Measurements from ENCODE around the gene MOBP. TPM values are rescaled to one million over a fixed set of nuclear protein-coding genes. Genes with fewer than 3 reads are reported as not detected.
"Not testable (repeated sequence)": the region's sequence is repeated elsewhere in the genome, so short reads cannot be mapped to it uniquely, and the experiment has no call there.

MOBP gene, protein sequence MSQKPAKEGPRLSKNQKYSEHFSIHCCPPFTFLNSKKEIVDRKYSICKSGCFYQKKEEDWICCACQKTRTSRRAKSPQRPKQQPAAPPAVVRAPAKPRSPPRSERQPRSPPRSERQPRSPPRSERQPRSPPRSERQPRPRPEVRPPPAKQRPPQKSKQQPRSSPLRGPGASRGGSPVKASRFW
- total RNA-seq (2014; rRNA removed; shearing (Covaris generic)): not detected in 2 replicates

GRCh38 chr3:39467394-39468107 lies at the start of gene MOBP:
Gene MOBP (plus strand): TSS chr3:39467680. CDS start chr3:39502070, 34,390 bp downstream.
- no peaks in the 10 kb centered on the region for H3K36me3 ChIP-seq
- no peak within 1 kb of the TSS for H3K4me3 ChIP-seq
- no peaks in the 10 kb centered on the region for H3K9me3 ChIP-seq (replicated peaks)
- no peak within 1 kb of the TSS for H3K27ac ChIP-seq
- H3K4me1 ChIP-seq (replicated peaks): no peaks in the 10 kb centered on the region
- no peaks in the 10 kb centered on the region for H3K27me3 ChIP-seq (replicated peaks)
- DNase-seq (ENCODE audit: low read depth in 1 of 2, low spot score in 2 of 2): no peak

GRCh38 chr3:39418556-39419225 lies 48.8 kb upstream of the MOBP start:
- H3K4me1 ChIP-seq (replicated peaks); H3K9me3 ChIP-seq (replicated peaks); H3K27ac ChIP-seq; H3K27me3 ChIP-seq (replicated peaks); DNase-seq (ENCODE audit: low read depth in 1 of 2, low spot score in 2 of 2); H3K4me3 ChIP-seq: not testable (repeated sequence)
- peaks cover 17% of the 10 kb centered on the region for H3K36me3 ChIP-seq

DNA sequence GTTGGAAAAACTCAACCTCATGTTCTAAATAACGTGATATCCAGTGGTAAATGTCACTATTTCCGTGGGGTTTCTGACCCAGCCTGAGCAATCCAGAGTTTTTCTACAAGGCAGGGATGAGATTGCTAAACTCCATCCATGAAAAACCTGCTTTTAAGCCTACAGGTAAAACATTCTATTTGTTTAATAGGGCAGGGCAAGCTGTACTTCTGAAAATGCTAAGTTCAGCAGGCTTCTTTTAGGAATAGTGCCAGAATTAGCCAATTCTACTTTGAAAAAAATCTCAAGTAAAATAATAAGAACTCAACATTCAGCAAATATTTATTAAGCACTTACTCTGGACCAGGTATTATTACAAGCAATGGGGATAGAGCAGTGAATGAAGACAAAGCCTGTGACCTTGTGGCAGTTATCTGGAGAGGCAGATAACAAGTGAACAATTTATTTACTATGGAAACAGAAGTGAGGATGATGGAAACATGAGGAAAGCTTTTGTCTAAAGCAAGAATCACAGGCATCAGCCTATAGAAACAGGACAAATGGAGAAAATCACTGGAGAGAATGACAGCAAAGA lies 47.7 kb upstream of the MOBP start:
- H3K36me3 ChIP-seq: peaks cover 6% of the 10 kb centered on the region
- no peaks in the 10 kb centered on the region for H3K4me1 ChIP-seq (replicated peaks)
- no peaks in the 10 kb centered on the region; the same call in 1 of the 2 replicates for H3K27me3 ChIP-seq (replicated peaks)
- no peak overlapping the region for H3K27ac ChIP-seq
- DNase-seq (ENCODE audit: low read depth in 1 of 2, low spot score in 2 of 2): no peak
- H3K9me3 ChIP-seq (replicated peaks): no peaks in the 10 kb centered on the region
- H3K4me3 ChIP-seq: no peak overlapping the region

GRCh38 chr3:39420543-39420942 lies 46.9 kb upstream of the MOBP start:
- no peak overlapping the region for H3K4me3 ChIP-seq
- no peak overlapping the region for H3K27ac ChIP-seq
- no peaks in the 10 kb centered on the region for H3K9me3 ChIP-seq (replicated peaks)
- no peak for DNase-seq (ENCODE audit: low read depth in 1 of 2, low spot score in 2 of 2)
- H3K4me1 ChIP-seq (replicated peaks): no peaks in the 10 kb centered on the region
- H3K27me3 ChIP-seq (replicated peaks): no peaks in the 10 kb centered on the region; the same call in 1 of the 2 replicates
- no peaks in the 10 kb centered on the region for H3K36me3 ChIP-seq

DNA sequence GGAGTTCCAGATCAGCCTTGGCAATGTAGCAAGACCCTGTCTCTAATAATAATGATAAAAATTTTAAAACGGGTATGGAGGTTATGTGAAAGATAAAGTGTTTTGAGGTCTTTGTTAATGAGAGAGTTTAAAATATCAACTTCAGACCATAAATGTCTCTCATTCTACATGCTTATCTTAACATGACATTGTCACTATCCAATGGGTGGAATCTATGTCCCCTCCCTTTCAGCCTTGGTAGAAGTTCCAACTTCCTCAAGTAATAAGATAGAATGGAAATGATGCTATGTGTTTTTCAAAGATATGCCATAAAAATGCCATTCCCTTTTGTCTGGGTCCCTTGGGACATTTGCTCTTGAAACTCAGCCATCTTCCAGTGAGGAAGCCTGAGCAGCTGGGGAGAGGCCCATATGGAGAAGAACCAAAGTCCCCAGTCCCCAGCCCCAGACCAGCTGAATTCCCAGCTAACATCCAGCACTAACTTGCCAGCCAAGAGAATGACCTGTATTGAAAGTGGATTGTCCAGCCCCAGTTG lies 44.0 kb upstream of the MOBP start:
- Histone ChIP-seq H3K27me3 (replicated peaks) (no peaks in the 10 kb centered on the region; the same call in 1 of the 2 replicates), H3K4me3 (no peak overlapping the region), H3K9me3 (replicated peaks) (no peaks in the 10 kb centered on the region), H3K4me1 (replicated peaks) (no peaks in the 10 kb centered on the region), H3K27ac (no peak overlapping the region), H3K36me3 (no peaks in the 10 kb centered on the region)
- no peak for DNase-seq (ENCODE audit: low read depth in 1 of 2, low spot score in 2 of 2)

DNA sequence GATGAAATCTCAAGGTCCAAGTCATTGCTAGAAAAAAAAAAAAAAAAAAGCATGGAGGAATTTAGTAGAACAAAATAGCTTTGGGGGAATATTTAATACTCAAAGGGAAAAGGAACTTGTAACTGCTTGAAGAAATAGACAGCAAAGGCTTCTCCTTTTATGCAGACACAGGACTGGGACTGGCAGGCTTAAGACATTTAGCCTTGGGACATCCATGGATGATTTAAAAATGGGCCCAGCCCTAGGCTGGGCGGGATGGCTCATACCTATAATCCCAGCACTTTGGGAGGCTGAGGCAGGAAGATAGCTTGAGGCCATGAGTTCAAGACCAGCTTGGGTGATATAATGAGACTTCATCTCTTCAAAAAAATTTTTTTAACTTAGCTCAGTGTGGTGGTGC lies 41.2 kb upstream of the MOBP start:
- Histone ChIP-seq H3K9me3 (replicated peaks) (no peaks in the 10 kb centered on the region), H3K36me3 (no peaks in the 10 kb centered on the region), H3K27me3 (replicated peaks) (no peaks in the 10 kb centered on the region; the same call in 1 of the 2 replicates), H3K4me1 (replicated peaks) (no peaks in the 10 kb centered on the region), H3K27ac (no peak overlapping the region), H3K4me3 (no peak overlapping the region)
- no peak for DNase-seq (ENCODE audit: low read depth in 1 of 2, low spot score in 2 of 2)

DNA sequence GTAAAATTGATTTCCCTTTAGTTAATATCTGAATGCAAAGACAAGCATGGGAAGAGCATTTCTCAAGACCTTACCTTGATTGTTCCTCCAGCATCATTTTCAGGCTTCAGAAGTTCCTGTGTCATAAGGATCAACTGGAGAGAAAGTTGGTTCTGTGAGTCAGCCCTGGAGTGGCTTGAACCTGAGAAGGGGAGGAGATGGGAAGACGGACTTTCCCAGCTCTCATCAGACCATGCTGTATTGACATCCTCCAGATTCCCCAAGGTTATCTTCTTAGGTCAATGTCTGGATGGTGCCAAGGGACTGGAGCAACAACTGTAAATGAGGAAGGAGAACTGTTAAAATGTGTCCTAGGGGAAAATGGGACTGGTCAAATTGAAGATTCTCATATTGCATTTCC lies 40.0 kb upstream of the MOBP start:
- Histone ChIP-seq H3K27me3 (replicated peaks) (no peaks in the 10 kb centered on the region; the same call in 1 of the 2 replicates), H3K4me3 (no peak overlapping the region), H3K27ac (no peak overlapping the region), H3K4me1 (replicated peaks) (no peaks in the 10 kb centered on the region), H3K9me3 (replicated peaks) (no peaks in the 10 kb centered on the region), H3K36me3 (no peaks in the 10 kb centered on the region)
- DNase-seq (ENCODE audit: low read depth in 1 of 2, low spot score in 2 of 2): no peak

DNA sequence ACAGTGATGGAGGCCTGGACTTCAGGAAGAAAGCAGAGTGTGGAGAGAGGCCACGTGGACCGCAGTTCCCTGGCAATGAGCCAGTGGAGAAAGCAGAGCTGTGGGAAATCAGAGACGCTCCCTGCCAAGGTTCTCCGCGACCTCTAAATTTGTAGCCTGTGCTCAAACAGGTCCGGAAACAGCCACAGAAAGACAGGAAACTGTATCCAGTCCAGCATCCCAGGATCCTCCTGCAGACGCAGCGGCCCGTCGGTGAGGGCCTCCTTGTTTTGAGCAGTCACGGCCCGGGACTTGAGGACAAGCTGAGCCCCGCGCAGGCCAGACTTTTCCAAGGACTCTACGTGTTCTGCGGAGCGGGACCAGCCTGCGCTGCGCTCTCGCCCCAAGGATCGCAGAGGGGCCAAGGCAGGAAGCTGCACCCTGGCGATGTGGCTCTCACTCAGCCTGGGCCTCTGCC lies 38.7 kb upstream of the MOBP start:
- H3K4me1 ChIP-seq (replicated peaks): peaks cover 5% of the 10 kb centered on the region; the same call in 1 of the 2 replicates
- H3K4me3 ChIP-seq: no peak overlapping the region
- H3K9me3 ChIP-seq (replicated peaks): no peaks in the 10 kb centered on the region
- DNase-seq (ENCODE audit: low read depth in 1 of 2, low spot score in 2 of 2): no peak
- no peak overlapping the region for H3K27ac ChIP-seq
- no peaks in the 10 kb centered on the region; the same call in 1 of the 2 replicates for H3K27me3 ChIP-seq (replicated peaks)
- H3K36me3 ChIP-seq: no peaks in the 10 kb centered on the region

GRCh38 chr3:39429466-39429865 lies 38.0 kb upstream of the MOBP start:
- Histone ChIP-seq H3K4me3 (no peak overlapping the region), H3K36me3 (no peaks in the 10 kb centered on the region), H3K9me3 (replicated peaks) (no peaks in the 10 kb centered on the region), H3K27me3 (replicated peaks) (no peaks in the 10 kb centered on the region; the same call in 1 of the 2 replicates), H3K4me1 (replicated peaks) (peaks cover 7% of the 10 kb centered on the region; the same call in 1 of the 2 replicates), H3K27ac (no peak overlapping the region)
- no peak for DNase-seq (ENCODE audit: low read depth in 1 of 2, low spot score in 2 of 2)

DNA sequence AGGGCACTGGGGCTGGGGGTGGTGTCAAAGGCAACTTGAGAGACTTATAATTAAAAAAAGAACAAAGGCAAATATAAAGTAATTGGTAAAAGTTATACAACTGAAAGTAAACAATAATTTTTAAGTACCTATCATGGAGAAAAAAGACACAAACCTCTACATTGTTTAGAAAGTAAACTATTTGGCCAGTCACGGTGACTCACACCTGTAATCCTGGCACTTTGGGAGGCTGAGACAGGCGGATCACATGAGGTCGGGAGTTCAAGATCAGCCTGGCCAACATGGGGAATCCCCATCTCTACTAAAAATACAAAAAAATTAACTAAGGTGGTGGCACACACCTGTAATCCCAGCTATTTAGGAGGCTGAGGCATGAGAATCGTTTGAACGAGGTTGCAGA lies 35.1 kb upstream of the MOBP start:
- peaks cover 8% of the 10 kb centered on the region; the same call in 1 of the 2 replicates for H3K4me1 ChIP-seq (replicated peaks)
- H3K27ac ChIP-seq: no peak overlapping the region
- H3K36me3 ChIP-seq: no peaks in the 10 kb centered on the region
- H3K27me3 ChIP-seq (replicated peaks): no peaks in the 10 kb centered on the region
- H3K9me3 ChIP-seq (replicated peaks): no peaks in the 10 kb centered on the region
- H3K4me3 ChIP-seq: no peak overlapping the region
- no peak for DNase-seq (ENCODE audit: low read depth in 1 of 2, low spot score in 2 of 2)

- H3K36me3 ChIP-seq: no peaks in the 10 kb centered on the region
- no peak overlapping the region for H3K4me3 ChIP-seq
- H3K27me3 ChIP-seq (replicated peaks): no peaks in the 10 kb centered on the region
- no peak overlapping the region for H3K27ac ChIP-seq
- H3K9me3 ChIP-seq (replicated peaks): no peaks in the 10 kb centered on the region
- no peak for DNase-seq (ENCODE audit: low read depth in 1 of 2, low spot score in 2 of 2)
- H3K4me1 ChIP-seq (replicated peaks): peaks cover 8% of the 10 kb centered on the region; the same call in 1 of the 2 replicates
Measured at GRCh38 chr3:39433642-39434041, 33.8 kb upstream of the MOBP start.

DNA sequence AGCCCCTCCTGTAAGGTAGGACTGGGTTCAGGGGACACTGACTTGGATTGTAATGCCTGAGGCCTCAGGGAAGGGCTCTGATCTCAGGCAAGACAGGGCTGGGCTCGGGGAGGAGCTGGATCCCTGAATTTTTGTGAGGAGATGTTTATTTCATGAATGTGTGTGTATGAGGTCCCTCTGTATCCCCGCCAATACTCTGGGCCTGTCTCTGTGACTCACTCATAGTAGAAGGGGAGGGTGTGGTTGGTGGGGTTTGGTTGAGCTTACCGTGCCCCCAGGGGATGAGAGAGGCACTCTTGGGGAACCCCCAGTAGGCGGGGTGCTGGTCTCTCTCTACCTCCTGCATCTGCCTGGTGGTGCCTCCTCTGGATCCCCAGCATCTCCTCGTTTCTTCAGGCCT lies 32.9 kb upstream of the MOBP start:
- Histone ChIP-seq H3K27me3 (replicated peaks) (no peaks in the 10 kb centered on the region), H3K36me3 (no peaks in the 10 kb centered on the region), H3K4me1 (replicated peaks) (peaks cover 8% of the 10 kb centered on the region; the same call in 1 of the 2 replicates), H3K4me3 (no peak overlapping the region), H3K27ac (no peak overlapping the region), H3K9me3 (replicated peaks) (no peaks in the 10 kb centered on the region)
- DNase-seq (ENCODE audit: low read depth in 1 of 2, low spot score in 2 of 2): no peak

DNA sequence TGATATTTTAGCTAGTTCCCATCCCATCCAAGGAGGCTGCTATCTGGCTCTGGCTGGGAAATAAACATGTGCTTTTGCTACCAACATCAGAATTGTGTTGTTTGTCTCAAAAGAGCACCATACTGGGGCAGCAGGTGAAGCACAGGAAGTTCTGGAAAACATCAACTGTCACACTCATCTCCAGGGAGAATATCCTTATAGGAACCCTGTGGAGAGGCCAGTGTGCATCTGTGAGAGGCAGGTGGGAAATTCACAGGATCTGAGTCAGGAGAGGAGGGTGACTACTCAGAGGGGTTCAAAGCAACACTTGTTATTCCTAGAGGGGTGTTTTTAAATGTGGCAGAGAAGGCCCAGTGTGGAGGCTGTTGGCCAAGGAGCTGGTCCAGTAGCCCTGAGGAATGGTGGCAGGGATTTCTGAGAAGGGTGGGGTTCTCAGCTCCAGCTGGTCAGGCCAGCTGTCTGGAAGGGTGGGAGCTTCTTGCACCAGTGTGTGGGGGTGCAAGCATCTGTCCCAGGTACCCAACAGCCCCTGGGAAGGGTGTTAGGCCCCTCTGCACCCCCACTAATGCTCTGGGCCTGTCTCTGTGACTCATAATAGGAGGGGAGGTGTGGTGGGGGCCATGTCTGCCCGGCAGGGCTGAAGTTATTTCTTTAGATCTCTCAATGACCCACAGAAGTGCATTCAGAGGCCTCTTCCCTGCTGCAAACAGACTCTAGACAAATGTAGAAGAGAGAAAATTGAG lies 32.3 kb upstream of the MOBP start:
- Histone ChIP-seq H3K36me3 (no peaks in the 10 kb centered on the region), H3K27ac (no peak overlapping the region), H3K4me1 (replicated peaks) (peaks cover 8% of the 10 kb centered on the region; the same call in 1 of the 2 replicates), H3K4me3 (no peak overlapping the region), H3K27me3 (replicated peaks) (no peaks in the 10 kb centered on the region), H3K9me3 (replicated peaks) (no peaks in the 10 kb centered on the region)
- no peak for DNase-seq (ENCODE audit: low read depth in 1 of 2, low spot score in 2 of 2)

All from SJSA1 (cell line).